Nephron progenitor cell (in vitro differentiated cells): ENCODE measurements around the gene TEX36.

Experiments
- DNase-seq: peaks from one replicate; pipeline ENCODE4 v3.0.0; 2021
- H3K27ac Mint-ChIP-seq: 2 replicates; pipeline ENCODE4 v1.8.0; 2021; ENCODE audit warnings: mild to moderate bottlenecking, moderate library complexity, mixed read lengths
- H3K27me3 Mint-ChIP-seq: 2 replicates; pipeline ENCODE4 v1.8.0; 2021; ENCODE audit warnings: mild to moderate bottlenecking, low read depth, mixed read lengths; ENCODE audit not compliant: poor library complexity
- H3K36me3 Mint-ChIP-seq: 2 replicates; pipeline ENCODE4 v1.8.0; 2021; ENCODE audit warnings: low read depth, mixed read lengths
- H3K4me1 Mint-ChIP-seq: 2 replicates; pipeline ENCODE4 v1.8.0; 2021; ENCODE audit warnings: mixed read lengths
- H3K4me3 Mint-ChIP-seq: 2 replicates; pipeline ENCODE4 v1.8.0; 2021; ENCODE audit warnings: mild to moderate bottlenecking, moderate library complexity, mixed read lengths
- H3K9me3 Mint-ChIP-seq: 2 replicates; pipeline ENCODE4 v1.8.0; 2021; ENCODE audit warnings: mild to moderate bottlenecking, moderate library complexity, mixed read lengths
- CTCF ChIP-seq: fragments of 200-600 bp; sonication (generic); IDR thresholded peaks from 2 replicates; pipeline ENCODE4 v1.5.0; 2021; ENCODE audit warnings: antibody characterized with exemption

TEX36 gene

GRCh38 chr10:125687507-125688185 is 4.7 kb upstream of the TEX36 start:
- Mint-ChIP-seq H3K9me3 (no peaks in the 10 kb centered on the region), H3K4me1 (peaks cover 26% of the 10 kb centered on the region), H3K4me3 (no peak overlapping the region), H3K36me3 (no peaks in the 10 kb centered on the region), H3K27ac (no peak overlapping the region), H3K27me3 (peaks cover 4% of the 10 kb centered on the region)
- TF ChIP-seq CTCF, result no peak
- no peak for DNase-seq

GRCh38 chr10:125684581-125684980 is 1.6 kb upstream of the TEX36 start:
- Mint-ChIP-seq H3K4me1 (peaks cover 14% of the 10 kb centered on the region), H3K27me3 (peaks cover 4% of the 10 kb centered on the region), H3K27ac (no peak overlapping the region), H3K9me3 (peaks cover 4% of the 10 kb centered on the region), H3K36me3 (no peaks in the 10 kb centered on the region), H3K4me3 (no peak overlapping the region)
- no peak for DNase-seq
- TF ChIP-seq CTCF, result no peak

- no peaks in the 10 kb centered on the region for H3K36me3 Mint-ChIP-seq
- peaks cover 6% of the 10 kb centered on the region for H3K9me3 Mint-ChIP-seq
- no peaks in the 10 kb centered on the region for H3K27me3 Mint-ChIP-seq
- DNase-seq, result no peak
- no peak overlapping the region for H3K4me3 Mint-ChIP-seq
- H3K27ac Mint-ChIP-seq, result no peak overlapping the region
- H3K4me1 Mint-ChIP-seq, result peaks cover 10% of the 10 kb centered on the region
- TF ChIP-seq CTCF, result no peak
Measured at GRCh38 chr10:125683821-125684220, 858 bp upstream of the TEX36 start.

DNA sequence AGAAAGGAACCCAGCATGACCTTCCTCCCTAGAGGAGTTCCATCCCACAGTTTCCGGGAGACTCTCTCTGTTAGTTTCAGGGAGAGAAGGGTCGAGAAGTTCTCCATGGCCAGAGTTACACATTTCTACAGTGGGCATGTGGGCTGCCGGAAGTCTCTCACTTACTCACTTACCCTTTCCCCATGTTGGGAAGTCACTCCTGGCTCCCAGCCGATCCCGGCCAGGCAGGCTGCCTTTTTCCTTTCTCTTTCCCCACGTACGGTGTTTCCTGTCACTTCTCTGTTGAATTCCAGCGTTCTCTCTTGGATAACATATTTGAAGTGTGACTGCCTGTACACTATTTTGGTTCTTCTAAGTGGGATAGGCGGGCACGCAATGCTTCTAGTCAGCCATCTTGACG is 3.5 kb downstream of the TEX36 start:
- H3K36me3 Mint-ChIP-seq, result peaks cover 10% of the 10 kb centered on the region
- no peak for TF ChIP-seq CTCF
- H3K27me3 Mint-ChIP-seq, result peaks cover 5% of the 10 kb centered on the region
- DNase-seq, result no peak
- peaks cover 38% of the 10 kb centered on the region for H3K9me3 Mint-ChIP-seq
- H3K27ac Mint-ChIP-seq, result no peak overlapping the region
- H3K4me3 Mint-ChIP-seq, result no peak overlapping the region
- peaks cover 7% of the 10 kb centered on the region for H3K4me1 Mint-ChIP-seq

GRCh38 chr10:125672884-125673283 is 10.1 kb downstream of the TEX36 start:
- Mint-ChIP-seq H3K36me3 (peaks cover 17% of the 10 kb centered on the region), H3K4me3 (no peak overlapping the region), H3K27ac (no peak overlapping the region), H3K27me3 (peaks cover 10% of the 10 kb centered on the region), H3K9me3 (peaks cover 68% of the 10 kb centered on the region), H3K4me1 (no peaks in the 10 kb centered on the region)
- no peak for TF ChIP-seq CTCF
- no peak for DNase-seq

DNA sequence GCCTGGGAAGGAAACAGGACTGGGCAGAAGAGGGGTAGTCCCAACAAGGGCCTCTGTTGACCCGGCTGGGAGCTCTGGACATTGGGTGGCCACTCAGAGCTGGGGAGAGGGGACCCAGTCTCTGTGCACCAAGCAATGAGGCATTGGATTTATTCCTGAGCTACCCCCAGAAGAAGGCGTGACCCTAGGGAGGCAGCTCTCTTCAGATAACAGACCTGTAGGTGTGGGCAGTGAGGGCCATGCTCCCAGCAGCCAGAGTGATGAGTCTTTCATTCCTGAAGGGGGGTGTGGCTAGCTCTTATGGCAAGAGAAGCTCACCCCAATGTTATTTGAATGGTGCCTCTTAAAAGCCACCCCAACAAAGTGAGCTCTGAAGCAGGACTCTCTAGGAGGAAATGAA is 20.4 kb downstream of the TEX36 start:
- Mint-ChIP-seq H3K27me3 (peaks cover 2% of the 10 kb centered on the region), H3K9me3 (peaks cover 11% of the 10 kb centered on the region), H3K36me3 (no peaks in the 10 kb centered on the region), H3K4me3 (no peak overlapping the region), H3K4me1 (peaks cover 15% of the 10 kb centered on the region), H3K27ac (no peak overlapping the region)
- no peak for TF ChIP-seq CTCF
- no peak for DNase-seq
